Measurements from ENCODE around the gene ATP8B4.
A peak's percentile ranks its signal among the peaks of the same experiment; 100 is the strongest.
"Not testable (repeated sequence)": the region's sequence is repeated elsewhere in the genome, so short reads cannot be mapped to it uniquely, and the experiment has no call there.

The ATP8B4 gene

DNA sequence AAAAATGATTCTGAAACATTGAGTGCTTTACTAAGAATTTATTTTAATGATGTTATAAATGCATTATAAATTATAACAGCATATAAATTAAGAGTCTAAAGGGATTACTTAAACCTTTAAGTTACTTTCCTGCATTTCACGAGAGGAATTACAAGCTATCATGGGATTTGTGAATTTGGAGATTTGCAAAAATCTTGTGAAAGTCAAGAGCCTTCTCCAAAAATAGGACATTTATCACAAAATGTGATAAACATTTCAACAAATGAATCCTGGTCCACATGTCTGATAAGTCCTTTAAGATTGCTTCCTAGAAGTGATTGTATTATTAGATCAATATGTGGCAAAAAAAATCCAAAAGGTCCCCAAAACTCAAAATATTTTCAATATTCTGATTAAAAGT, 154.5 kb downstream of the ATP8B4 start:
- no peak for DNase-seq (ENCODE audit: low read depth)
- H3K4me3 ChIP-seq (ENCODE audit: low read length): no peak overlapping the region
- TF ChIP-seq, protein P1, sequence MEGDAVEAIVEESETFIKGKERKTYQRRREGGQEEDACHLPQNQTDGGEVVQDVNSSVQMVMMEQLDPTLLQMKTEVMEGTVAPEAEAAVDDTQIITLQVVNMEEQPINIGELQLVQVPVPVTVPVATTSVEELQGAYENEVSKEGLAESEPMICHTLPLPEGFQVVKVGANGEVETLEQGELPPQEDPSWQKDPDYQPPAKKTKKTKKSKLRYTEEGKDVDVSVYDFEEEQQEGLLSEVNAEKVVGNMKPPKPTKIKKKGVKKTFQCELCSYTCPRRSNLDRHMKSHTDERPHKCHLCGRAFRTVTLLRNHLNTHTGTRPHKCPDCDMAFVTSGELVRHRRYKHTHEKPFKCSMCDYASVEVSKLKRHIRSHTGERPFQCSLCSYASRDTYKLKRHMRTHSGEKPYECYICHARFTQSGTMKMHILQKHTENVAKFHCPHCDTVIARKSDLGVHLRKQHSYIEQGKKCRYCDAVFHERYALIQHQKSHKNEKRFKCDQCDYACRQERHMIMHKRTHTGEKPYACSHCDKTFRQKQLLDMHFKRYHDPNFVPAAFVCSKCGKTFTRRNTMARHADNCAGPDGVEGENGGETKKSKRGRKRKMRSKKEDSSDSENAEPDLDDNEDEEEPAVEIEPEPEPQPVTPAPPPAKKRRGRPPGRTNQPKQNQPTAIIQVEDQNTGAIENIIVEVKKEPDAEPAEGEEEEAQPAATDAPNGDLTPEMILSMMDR (conservative IDR thresholded peaks at IDR 0.05; ENCODE audit: low read length): no peak

DNA sequence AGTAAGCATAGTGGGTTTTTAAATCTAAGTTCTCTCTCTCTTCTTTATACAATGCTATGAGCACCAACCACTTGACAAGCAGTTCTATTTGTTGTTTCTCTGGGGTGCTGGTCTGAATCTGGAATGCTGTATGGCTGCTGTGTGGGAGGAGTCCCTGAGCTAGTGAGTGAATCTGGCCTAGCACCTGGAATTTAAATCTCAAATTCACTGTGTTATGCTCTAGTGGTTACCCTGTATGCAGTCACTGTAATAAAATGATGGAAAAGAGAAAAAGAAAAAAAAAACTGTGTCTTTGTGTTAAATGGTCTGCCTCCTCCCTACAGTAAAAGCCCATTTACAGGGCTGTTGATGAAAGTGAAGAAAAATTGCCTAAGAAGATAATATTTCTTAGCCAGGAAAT, 155.0 kb downstream of the ATP8B4 start:
- H3K4me3 ChIP-seq (ENCODE audit: low read length): no peak overlapping the region
- no peak for DNase-seq (ENCODE audit: low read depth)
- TF ChIP-seq, protein P1 (conservative IDR thresholded peaks at IDR 0.05; ENCODE audit: low read length): no peak

DNA sequence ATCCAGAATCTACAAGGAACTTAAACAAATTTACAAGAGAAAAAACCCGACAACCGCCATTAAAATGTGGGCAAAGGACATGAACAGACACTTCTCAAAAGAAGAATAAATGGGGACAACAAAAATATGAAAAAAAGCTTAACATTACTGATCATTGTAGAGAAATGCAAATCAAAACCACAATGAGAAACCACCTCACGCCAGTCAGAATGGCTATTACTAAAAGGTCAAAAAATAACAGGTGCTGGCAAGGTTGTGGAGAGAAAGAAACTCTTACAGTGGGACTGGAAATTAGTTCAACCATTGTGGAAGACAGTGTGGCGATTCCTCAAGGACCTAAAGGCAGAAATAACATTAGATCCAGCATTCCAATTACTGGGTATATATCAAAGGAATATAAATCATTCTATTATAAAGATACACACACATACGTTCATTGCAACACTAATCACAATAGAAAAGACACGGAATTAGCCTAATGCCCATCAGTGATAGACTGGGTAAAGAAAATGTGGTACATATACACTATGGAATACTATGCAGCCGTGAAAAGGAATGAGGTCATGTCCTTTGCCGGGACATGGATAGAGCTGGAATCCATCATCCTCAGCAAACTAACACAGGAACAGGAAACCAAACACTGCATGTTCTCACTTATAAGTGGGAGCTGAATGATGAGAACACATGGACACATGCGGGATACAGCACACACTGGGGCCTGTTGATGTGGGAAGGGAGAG, 155.8 kb downstream of the ATP8B4 start:
- not testable (repeated sequence) for DNase-seq (ENCODE audit: low read depth); H3K4me3 ChIP-seq (ENCODE audit: low read length)

DNA sequence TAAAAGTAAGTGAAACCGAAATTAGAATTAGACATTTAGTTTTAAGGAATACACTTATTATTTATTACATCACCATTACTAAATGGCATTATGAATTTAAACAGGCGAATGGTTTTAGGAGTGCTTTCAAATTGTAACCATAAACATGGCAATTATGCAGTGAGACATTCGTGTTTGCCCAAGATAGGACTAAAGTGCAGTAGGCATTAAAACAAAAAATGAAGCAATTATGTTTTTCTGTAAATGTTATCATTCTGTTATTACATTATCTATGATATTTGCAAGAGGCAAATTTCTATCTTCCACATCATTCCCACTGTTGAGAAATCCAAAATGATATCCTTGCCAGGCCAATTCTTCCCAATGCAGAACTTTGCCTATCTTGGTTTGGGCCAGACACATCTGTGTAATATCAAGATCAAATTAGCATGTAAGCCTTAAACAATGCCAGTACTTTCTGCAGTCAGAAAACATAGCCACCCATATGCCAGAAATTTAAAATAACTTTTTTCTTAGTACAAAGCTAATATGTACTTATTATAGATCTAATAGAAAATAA, 156.9 kb downstream of the ATP8B4 start:
- TF ChIP-seq, protein P1 (conservative IDR thresholded peaks at IDR 0.05; ENCODE audit: low read length): no peak
- DNase-seq (ENCODE audit: low read depth): peak; percentile 64
- H3K4me3 ChIP-seq (ENCODE audit: low read length): no peak overlapping the region

DNA sequence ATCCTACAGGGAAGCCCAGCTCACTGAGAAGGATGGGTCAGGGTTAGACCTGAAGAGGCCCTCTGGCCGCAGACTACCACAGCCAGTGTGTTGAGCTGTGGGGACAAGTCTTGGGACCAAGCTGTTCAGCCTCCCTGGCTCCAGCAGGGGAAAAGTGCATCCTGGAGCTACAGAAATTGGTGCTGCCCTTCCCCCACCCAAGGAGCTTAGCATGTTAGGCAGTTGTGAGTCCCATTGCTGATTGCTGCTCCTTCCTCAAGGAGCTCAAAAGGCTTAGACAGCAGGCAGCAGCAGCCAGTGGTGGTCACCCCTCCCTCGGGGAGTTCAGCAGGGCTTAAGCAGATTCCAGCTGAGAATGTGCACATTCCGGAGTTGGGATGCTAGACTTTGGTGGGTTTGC, 165.6 kb downstream of the ATP8B4 start:
- TF ChIP-seq, protein P1 (conservative IDR thresholded peaks at IDR 0.05; ENCODE audit: low read length): no peak
- no peak for DNase-seq (ENCODE audit: low read depth)

DNA sequence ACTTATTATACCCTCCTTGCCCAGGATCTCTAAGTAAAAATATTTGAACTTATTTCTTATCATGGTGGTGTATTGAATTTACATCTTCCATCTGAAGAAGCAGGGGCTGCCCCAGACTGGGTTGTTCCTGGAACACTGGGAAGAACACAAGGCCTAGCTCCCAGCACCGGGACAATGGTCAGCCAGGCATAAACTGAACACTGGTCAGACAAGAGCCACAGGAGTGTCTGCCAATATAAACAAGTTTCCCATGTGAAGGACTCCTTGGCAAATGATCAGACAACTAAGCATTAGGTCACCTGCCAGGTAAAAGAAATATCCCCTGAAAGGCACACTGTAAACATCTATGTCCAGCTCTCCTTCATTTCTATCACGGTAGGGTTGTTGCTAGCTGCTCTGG, 172.4 kb downstream of the ATP8B4 start:
- no peak overlapping the region for H3K4me3 ChIP-seq (ENCODE audit: low read length)
- DNase-seq (ENCODE audit: low read depth): no peak

More for the DNA sequence above, 165.6 kb downstream of the ATP8B4 start:
- no peak overlapping the region for H3K4me3 ChIP-seq (ENCODE audit: low read length)

DNA sequence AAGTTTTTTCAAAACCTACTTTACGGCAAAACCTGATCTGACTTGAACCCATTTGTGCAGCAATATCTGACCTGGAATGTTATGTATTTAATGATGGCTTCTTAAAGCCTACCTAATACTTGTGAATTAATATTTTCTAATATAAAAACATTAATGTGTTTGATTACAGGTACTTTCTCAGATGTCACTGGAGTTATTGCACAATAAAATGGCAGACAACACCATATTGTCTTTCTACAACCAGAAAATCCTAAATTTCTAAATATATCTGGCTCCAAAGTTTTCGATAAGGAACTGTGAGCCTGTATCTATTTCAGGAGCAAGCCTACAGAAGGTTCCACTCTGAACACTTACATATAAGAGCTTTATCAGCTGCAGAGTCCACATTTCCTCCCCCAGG, 184.5 kb downstream of the ATP8B4 start:
- TF ChIP-seq, protein P1 (conservative IDR thresholded peaks at IDR 0.05; ENCODE audit: low read length): no peak
- H3K4me3 ChIP-seq (ENCODE audit: low read length): no peak overlapping the region
- DNase-seq (ENCODE audit: low read depth): no peak

More for the DNA sequence above, 172.4 kb downstream of the ATP8B4 start:
- TF ChIP-seq, protein P1 (conservative IDR thresholded peaks at IDR 0.05; ENCODE audit: low read length): no peak

All from AG10803 (cell line).